ENCODE results near the gene TMPRSS11D.

GRCh38 chr4:67790721-67791120 lies 93.1 kb downstream of the TMPRSS11D start:
- TF ChIP-seq PBX3 (CRISPR knock-in tag; IDR thresholded peaks at IDR 0.05) (no peak), ZBTB7A (tag by site-specific recombination; IDR thresholded peaks at IDR 0.05; ENCODE audit: low read depth) (no peak), CTCF (tag by site-specific recombination; IDR thresholded peaks at IDR 0.05) (no peak), REST (tag by site-specific recombination; IDR thresholded peaks at IDR 0.05) (no peak), ZNF670 (tag by site-specific recombination; IDR thresholded peaks at IDR 0.05; ENCODE audit: low read depth) (no peak)

Data from HEK293 (cell line).